ENCODE measurements around the gene CCDC148.
"Not testable (repeated sequence)": the region's sequence is repeated elsewhere in the genome, so short reads cannot be mapped to it uniquely, and the experiment has no call there.

Gene CCDC148

DNA sequence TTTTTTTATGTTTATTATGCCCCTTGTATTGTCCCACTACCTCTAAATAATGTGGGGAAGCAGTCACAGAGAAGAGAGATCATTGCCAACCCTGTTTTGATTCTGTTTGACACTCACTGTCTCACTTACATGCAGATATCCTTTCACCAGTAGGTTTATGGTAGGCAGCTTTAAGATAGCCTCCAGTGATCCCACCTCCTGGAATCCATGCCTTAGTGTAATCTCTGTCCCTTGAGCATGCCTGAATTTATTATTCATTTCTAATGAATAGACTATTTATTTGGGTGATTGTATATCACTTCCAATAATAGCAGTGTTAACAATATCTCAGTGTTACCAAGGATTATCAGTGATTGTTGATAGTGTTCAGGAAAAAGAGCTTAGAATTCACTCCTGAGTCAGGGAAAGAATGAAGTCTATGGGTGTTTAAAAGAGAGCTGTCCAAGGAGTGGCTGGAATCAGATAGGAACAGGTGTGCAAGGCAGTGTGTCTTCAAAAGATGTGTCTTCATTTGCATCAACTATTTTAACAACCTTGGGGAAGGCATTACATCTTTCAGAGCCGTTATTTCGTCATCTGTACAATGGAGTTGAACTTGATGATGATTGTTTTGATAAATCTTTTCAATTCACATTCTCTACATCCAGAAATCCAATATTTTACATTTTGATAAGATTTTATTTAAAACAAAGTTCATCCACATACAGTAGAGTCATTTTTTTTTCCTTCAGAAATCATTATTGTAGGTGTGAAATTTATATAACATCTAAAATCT lies 32.1 kb upstream of the CCDC148 start:
- Mint-ChIP-seq H3K27ac (no peak overlapping the region), H3K27me3 (no peaks in the 10 kb centered on the region), H3K4me3 (no peak overlapping the region), H3K4me1 (peaks cover 16% of the 10 kb centered on the region), H3K9me3 (no peaks in the 10 kb centered on the region)
- ATAC-seq (no peak), DNase-seq (no peak)

DNA sequence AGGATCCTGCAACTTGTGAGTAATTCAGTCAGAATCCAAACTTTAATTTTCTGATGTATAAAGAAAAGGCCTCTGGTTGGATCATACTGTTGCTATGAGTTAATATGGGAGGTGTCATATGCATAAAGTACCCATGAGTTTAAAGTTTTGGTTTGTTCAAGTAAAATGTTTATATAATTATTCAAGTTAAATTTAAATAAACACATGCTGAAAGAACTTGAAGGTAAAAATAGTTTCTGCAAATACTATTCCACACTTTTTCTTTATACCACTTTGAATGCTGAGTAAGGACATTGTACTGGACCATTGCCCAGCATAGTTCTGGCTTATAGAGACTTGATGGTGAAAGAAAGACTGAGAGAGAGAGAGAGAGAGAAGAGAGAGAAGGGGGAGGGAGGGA lies 30.9 kb upstream of the CCDC148 start:
- no peak overlapping the region for H3K27ac Mint-ChIP-seq
- H3K4me3 Mint-ChIP-seq: no peak overlapping the region

DNA sequence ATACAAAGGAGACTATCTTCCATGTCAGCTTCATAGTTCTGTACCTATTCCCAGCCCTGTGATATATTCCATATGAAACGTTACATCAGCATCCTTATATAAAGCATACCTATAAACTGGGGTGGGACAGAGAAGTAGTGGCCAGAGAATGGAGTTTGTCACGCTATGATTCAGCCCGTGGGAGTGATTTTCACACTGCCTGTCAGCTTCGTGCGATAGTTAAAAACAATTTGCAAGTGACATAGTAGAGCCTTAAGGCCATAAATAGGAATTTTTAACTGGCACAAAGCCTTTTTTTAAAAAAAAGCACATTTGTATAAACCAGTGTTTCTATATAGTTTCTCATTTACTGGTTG lies 30.4 kb upstream of the CCDC148 start:
- Mint-ChIP-seq H3K4me3 (no peak overlapping the region), H3K4me1 (peaks cover 16% of the 10 kb centered on the region), H3K27me3 (no peaks in the 10 kb centered on the region), H3K9me3 (no peaks in the 10 kb centered on the region), H3K27ac (no peak overlapping the region)
- no peak for DNase-seq
- no peak for ATAC-seq

More for the DNA sequence above, 30.9 kb upstream of the CCDC148 start:
- DNase-seq (no peak), ATAC-seq (no peak)
- peaks cover 16% of the 10 kb centered on the region for H3K4me1 Mint-ChIP-seq
- H3K27me3 Mint-ChIP-seq: no peaks in the 10 kb centered on the region
- no peaks in the 10 kb centered on the region for H3K9me3 Mint-ChIP-seq

DNA sequence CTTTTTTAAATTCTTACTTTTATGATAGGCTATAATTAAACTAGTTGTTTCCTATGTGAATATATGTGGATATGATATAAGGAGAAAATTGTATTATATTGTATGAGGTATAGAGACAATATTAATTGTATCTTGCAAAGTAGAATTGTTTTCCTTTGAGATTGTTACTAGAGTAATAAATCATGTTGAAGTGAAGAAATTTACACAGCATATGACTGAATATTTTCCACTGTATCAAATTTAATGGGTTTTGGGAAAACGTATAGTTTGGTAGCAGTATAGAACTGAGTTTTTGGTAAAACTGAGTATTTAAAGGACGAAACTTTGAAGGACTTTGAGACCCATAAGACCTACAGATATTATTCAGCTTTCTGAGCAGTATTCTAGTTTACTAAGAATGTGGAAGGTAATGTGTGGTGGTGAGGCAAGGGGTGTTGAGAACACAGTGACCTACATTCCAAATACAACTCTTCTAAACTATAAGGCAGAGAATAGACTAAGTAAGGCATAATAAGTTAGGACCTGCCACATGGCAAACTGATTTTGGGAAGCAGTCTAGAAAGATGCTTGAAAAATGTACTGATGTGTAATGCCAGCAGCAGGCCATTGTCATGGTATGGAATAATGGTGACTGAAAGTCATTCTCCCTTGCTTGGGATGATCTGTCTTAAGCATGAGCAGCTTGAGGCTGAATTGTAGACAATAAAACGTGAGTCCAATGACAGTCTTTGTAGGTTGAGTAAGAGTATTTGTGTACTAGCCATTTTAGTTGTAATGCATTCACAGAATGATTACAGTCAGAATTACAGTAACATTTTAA lies 29.8 kb upstream of the CCDC148 start:
- no peak for ATAC-seq
- H3K4me3 Mint-ChIP-seq: no peak overlapping the region

DNA sequence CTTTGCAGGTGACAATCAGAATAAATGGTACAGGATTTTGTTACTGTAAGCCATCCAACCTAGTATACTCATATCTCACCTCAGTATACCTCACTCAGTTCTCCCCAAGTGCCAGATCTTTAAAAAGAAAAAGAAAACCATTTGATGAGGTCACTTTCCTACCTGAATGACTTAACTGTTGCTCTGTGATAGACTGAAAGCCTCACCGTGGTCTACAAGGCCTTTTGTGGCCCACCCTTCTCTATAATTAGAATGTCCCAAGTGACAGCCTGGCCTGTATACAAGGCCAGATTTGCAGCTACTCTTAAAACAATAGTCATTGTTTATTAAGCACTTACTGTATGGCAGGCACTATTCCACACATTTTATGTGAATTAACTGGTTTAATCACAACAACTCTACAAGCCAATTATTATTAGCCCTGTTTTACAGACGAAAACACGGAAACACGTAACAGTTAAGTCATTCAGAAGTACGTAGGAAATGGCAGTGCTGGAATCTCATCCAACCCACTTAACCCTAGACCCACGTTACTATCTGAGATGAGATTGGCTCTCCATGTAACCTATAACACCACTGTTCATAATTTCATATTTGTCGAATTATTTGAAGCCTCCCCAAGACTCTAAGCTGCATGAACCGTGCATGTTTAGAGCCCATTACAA lies 28.5 kb upstream of the CCDC148 start:
- DNase-seq (peak in 1 of 2 donors; percentile 22), ATAC-seq (peak; percentile 97)
- Mint-ChIP-seq H3K4me1 (peaks cover 16% of the 10 kb centered on the region), H3K27ac (no peak overlapping the region), H3K4me3 (no peak overlapping the region), H3K27me3 (no peaks in the 10 kb centered on the region), H3K9me3 (no peaks in the 10 kb centered on the region)

More for the DNA sequence above, 29.8 kb upstream of the CCDC148 start:
- Mint-ChIP-seq H3K27me3 (no peaks in the 10 kb centered on the region), H3K27ac (no peak overlapping the region), H3K4me1 (peaks cover 16% of the 10 kb centered on the region), H3K9me3 (no peaks in the 10 kb centered on the region)
- no peak for DNase-seq

DNA sequence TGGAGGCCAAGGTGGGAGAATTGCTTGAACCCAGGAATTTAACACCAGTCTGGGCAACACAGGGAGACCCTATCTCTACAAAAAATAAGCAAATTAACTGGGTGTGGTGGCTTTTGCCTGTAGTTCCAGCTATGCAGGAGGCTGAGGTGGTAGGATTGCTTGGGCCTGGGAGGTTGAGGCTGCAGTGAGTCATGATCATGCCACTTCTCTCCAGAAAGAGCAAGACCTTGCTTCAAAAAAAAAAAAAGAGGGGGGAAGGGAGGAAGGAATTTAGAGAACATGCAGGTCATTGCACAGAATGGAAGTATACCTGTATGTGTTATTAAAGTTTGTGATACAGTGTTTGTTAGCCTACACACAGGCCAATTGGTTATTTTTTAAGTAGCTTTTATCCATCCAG lies 26.0 kb upstream of the CCDC148 start:
- no peak overlapping the region for H3K4me3 Mint-ChIP-seq
- no peaks in the 10 kb centered on the region for H3K27me3 Mint-ChIP-seq
- peaks cover 26% of the 10 kb centered on the region for H3K4me1 Mint-ChIP-seq
- ATAC-seq: no peak
- DNase-seq: no peak
- no peaks in the 10 kb centered on the region for H3K9me3 Mint-ChIP-seq
- no peak overlapping the region for H3K27ac Mint-ChIP-seq

DNA sequence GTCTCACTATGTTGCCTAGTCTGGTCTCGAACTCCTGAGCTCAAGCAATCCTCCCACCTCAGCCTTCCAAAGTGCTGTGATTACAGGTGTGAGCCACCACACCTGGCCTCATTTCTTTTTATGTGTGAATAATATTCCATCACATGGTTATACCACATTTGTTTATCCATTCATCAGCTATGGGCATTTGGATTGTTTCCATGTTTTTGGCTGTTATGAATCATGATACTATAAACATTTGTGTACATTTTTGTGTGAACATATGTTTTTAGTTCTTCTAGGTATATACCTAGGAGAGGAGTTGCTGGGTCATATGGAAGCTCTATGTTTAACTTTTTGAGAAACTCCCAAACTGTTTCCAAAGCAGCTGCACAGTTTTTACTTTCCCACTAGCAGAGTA lies 24.6 kb upstream of the CCDC148 start:
- ATAC-seq: no peak

DNA sequence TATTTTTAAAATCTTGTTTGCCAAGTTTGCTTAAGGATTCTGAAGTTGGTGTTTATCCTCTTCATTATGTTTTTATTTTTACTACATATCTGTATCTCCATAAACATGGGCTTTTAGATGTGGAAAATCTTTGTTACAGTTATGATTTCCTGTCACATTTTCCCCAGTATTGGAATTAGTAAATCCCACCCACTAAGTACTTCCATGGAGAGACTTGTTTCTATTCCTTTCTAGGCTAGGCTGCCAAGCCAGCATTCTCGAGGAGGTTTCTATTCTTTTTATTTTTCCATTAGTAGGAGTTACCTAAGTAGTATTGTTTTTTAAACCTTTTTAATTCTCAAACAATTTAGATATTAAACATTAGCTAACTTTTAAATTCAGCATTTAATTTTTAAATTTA lies 22.3 kb upstream of the CCDC148 start:
- Mint-ChIP-seq H3K4me3 (no peak overlapping the region), H3K27me3 (no peaks in the 10 kb centered on the region), H3K9me3 (no peaks in the 10 kb centered on the region), H3K27ac (peak overlapping the region in 1 of 2 donors; percentile 44), H3K4me1 (peaks cover 22% of the 10 kb centered on the region)
- ATAC-seq: no peak
- no peak for DNase-seq

More for the DNA sequence above, 24.6 kb upstream of the CCDC148 start:
- Mint-ChIP-seq H3K4me3 (no peak overlapping the region), H3K4me1 (peaks cover 25% of the 10 kb centered on the region), H3K27ac (no peak overlapping the region), H3K27me3 (no peaks in the 10 kb centered on the region), H3K9me3 (no peaks in the 10 kb centered on the region)
- no peak for DNase-seq

DNA sequence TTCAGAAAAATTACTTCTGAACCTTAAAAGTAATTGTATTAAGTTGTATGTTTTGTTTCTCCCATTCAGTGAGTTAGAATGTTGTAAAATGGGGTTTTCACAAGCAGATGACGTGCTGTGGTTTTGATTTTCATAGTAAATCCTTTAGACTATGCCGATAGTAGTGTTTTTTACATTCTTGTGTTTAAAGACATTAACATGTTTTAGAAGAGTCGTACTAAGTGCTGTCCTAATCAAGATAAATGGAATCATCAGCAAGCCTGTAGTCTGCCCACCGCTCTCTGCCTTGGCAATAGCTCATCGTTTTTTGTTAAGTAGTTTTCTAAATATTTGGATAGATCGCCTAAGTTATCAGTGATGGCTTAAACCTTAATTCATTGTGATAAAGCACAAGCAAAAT lies 21.7 kb upstream of the CCDC148 start:
- no peaks in the 10 kb centered on the region for H3K27me3 Mint-ChIP-seq
- no peak overlapping the region for H3K4me3 Mint-ChIP-seq
- H3K27ac Mint-ChIP-seq: no peak overlapping the region
- H3K9me3 Mint-ChIP-seq: no peaks in the 10 kb centered on the region
- DNase-seq: no peak
- H3K4me1 Mint-ChIP-seq: peaks cover 22% of the 10 kb centered on the region
- no peak for ATAC-seq

DNA sequence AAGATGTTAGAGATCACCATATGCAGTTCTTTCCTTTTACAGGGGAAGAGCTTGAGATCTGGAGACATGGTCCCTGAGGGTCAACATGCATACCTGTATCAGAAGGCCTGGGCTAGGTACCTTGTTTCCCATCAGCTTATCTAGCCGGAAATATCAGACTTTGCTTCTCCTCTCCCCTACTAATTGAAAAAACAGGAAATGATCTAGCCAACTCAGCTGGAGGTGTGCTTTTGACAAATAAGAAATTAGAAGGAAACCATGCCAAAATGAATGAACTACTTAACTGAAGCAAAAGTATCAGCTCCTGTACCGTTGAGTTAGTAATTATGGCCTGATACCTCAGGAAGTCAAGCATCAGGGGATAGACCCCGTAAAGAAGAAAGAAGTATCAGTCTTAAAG lies 20.6 kb upstream of the CCDC148 start:
- H3K9me3 Mint-ChIP-seq: no peaks in the 10 kb centered on the region
- no peaks in the 10 kb centered on the region for H3K27me3 Mint-ChIP-seq
- DNase-seq (no peak), ATAC-seq (no peak)
- H3K4me1 Mint-ChIP-seq: peaks cover 22% of the 10 kb centered on the region
- H3K4me3 Mint-ChIP-seq: no peak overlapping the region
- H3K27ac Mint-ChIP-seq: peak overlapping the region; percentile 38 to 50

DNA sequence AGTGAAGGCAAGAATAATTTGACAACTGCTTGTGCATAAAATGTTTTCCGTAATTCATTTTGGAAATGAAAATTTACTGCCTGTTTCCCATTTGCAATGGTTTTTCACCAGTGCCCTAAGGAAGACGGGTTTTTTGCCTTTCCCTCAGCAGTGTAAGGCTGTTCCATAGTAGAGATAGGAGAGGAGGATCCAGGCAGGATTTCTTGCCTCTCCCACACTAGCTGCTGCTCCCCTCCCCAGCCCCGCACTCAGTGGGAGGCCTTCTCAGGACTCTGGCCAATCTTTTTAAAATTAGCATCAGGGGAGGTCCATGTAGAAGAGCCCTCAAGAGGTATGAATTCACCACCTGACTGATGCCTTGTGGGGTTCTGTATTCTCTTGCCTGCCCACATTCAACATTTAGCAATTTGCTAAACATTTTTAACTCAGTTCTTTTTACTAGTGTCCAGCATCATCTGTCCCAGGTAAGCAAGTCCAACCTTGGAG lies 18.0 kb upstream of the CCDC148 start:
- not testable (repeated sequence) for H3K27ac Mint-ChIP-seq, DNase-seq, H3K27me3 Mint-ChIP-seq, H3K4me3 Mint-ChIP-seq, ATAC-seq, H3K9me3 Mint-ChIP-seq
- peaks cover 22% of the 10 kb centered on the region for H3K4me1 Mint-ChIP-seq

DNA sequence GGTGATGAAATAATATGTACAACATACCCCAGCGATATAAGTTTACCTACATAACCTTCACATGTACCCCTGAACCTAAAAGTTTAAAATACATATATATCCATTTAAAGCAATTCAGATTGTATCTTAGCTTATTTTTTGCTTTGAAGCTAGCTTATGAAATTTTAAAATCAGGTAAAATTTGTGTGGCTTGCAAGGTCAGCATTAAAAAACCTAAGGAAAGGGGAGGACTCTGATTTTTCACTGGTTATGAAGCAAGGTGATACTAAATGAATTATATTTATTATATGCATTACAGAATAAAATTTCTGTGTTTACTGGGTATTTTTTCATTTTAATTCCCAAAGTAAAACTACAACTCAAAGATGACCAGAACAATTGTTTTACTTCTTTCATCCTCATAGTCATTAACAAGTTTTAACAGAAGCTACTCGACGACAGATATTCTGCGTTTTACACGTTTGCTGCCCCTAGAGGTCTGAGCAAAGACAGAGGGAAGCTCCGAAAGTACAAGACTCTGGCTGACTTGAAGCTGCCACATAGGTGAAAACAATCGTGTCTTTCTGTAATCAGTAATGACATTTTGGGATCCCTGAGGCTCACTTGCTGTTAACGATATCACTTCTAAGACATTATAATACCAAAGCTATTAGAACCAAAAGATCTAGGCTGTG lies 17.3 kb upstream of the CCDC148 start:
- peaks cover 22% of the 10 kb centered on the region for H3K4me1 Mint-ChIP-seq
- H3K27me3 Mint-ChIP-seq: no peaks in the 10 kb centered on the region
- no peak overlapping the region for H3K4me3 Mint-ChIP-seq
- H3K9me3 Mint-ChIP-seq: peaks cover 0 to 4% of the 10 kb centered on the region in 2 donors
- no peak for DNase-seq
- no peak overlapping the region for H3K27ac Mint-ChIP-seq
- no peak for ATAC-seq

DNA sequence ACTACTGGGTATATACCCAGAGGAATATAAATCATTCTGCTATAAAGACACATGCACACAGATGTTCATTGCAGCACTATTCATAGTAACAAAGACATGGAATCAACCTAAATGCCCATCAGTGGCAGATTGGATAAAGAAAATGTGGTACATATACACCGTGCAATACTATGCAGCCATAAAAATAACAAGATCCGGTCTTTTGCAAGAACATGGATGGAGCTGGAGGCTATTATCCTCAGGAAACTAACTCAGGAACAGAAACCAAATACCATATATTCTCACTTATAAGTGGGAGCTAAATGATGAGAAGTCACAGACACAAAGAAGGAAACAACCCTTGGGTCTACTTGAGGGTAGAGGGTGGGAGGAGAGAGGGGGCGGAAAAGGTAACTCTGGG lies 16.7 kb upstream of the CCDC148 start:
- peaks cover 20% of the 10 kb centered on the region for H3K4me1 Mint-ChIP-seq
- not testable (repeated sequence) for H3K9me3 Mint-ChIP-seq, ATAC-seq, H3K27me3 Mint-ChIP-seq, H3K27ac Mint-ChIP-seq, H3K4me3 Mint-ChIP-seq, DNase-seq

DNA sequence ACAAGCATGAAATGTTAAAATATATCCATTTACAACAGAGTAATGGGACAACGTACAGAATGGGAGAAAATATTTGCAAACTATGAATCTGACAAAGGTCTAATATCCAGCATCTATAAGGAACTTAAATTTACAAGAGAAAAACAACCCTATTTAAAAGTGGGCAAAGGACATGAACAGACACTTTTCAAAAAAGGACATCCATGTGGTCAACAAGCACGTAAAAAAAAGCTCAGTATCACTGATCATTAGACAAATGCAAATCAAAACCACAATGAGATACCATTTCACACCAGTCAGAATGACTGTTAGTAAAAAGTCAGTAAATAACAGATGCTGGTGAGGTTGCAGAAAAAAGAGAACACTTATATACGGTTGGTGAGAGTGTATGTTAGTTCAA lies 16.3 kb upstream of the CCDC148 start:
- not testable (repeated sequence) for H3K9me3 Mint-ChIP-seq, H3K4me3 Mint-ChIP-seq, ATAC-seq, DNase-seq, H3K27ac Mint-ChIP-seq, H3K27me3 Mint-ChIP-seq
- peaks cover 15% of the 10 kb centered on the region for H3K4me1 Mint-ChIP-seq

DNA sequence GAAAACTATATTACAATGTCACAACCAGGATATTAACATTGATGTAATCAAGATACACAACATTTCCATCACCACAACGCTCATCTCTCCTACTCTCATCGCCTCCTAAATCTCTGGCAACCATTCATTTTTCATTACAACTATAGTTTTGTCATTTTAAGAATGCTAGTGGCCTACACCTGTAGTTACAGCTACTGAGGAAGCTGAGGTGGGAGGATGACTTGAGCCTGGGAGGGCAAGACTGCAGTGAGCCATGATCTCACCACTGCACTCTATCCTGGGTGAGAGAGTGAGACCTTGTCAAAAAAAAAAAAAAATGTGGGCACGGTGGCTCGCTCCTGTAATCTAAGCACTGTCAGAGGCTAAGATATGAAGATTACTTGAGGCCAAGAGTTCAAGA lies 10.7 kb upstream of the CCDC148 start:
- Mint-ChIP-seq H3K4me3 (no peak overlapping the region), H3K27ac (no peak overlapping the region), H3K9me3 (peaks cover 0 to 4% of the 10 kb centered on the region in 2 donors), H3K4me1 (no peaks in the 10 kb centered on the region), H3K27me3 (no peaks in the 10 kb centered on the region)
- ATAC-seq (no peak), DNase-seq (no peak)

Measured in stimulated activated naive CD8-positive, alpha-beta T cell treated with anti-CD3 and anti-CD28 coated beads, Interleukin-15, amount 100 ng/mL, for 72 hours (primary cell).